HEK293 (cell line): ENCODE results near the gene SMARCD3.
A peak's percentile ranks its signal among the peaks of the same experiment; 100 is the strongest.

Experiments
- CTCF ChIA-PET: fragments of 350-600 bp; formaldehyde crosslinking; extraction: SDS; loops from one replicate; lab custom pipeline; 2021; ENCODE audit warnings: antibody characterized with exemption; lab: Yijun Ruan, JAX
- POLR2A ChIA-PET: fragments of 300-600 bp; formaldehyde crosslinking; extraction: SDS; loops from one replicate; lab custom pipeline; 2020; ENCODE audit warnings: antibody characterized with exemption, inconsistent platforms; lab: Yijun Ruan, JAX
- H3K27ac ChIP-seq: fragments of 200-500 bp; sonication (Bioruptor generic); 2 replicates; pipeline ENCODE4 v1.5.1; 2014; ENCODE audit warnings: low read depth, low read length, control low read depth, inconsistent platforms; ENCODE audit errors: extremely low read depth
- H3K36me3 ChIP-seq, 2 experiments: fragments of 200-500 bp in 1 of 2; sonication (Bioruptor generic) in 1 of 2; 1 replicate in 1 of 2; 2 replicates in 1 of 2; pipeline ENCODE4 v1.5.1; 2014 to 2017; ENCODE audit warnings: inconsistent platforms in 2 of 2, low read length in 2 of 2; ENCODE audit not compliant: control insufficient read depth in 2 of 2, insufficient read depth in 1 of 2
- H3K4me1 ChIP-seq: fragments of 200-500 bp; sonication (Bioruptor generic); 2 replicates; pipeline ENCODE4 v1.5.1; 2014; ENCODE audit warnings: mild to moderate bottlenecking, low read length, inconsistent platforms; ENCODE audit not compliant: control insufficient read depth, insufficient read depth
- H3K4me3 ChIP-seq: 2 replicates; pipeline ENCODE4 v1.5.1; 2011; ENCODE audit warnings: low read depth, mild to moderate bottlenecking, control low read depth, low read length, moderate library complexity
- H3K9me3 ChIP-seq: fragments of 200-500 bp; sonication (Bioruptor generic); 2 replicates; pipeline ENCODE4 v1.5.1; 2014; ENCODE audit warnings: low read depth, low read length, inconsistent platforms; ENCODE audit not compliant: control insufficient read depth, insufficient read depth
- ATF2 ChIP-seq: fragments of 450-650 bp; formaldehyde crosslinking; IDR thresholded peaks from 2 replicates; pipeline ENCODE4 v1.5.1; 2016; ENCODE audit warnings: missing biosample characterization, missing genetic modification characterization, low read depth
- BCL11B ChIP-seq: fragments of 450-650 bp; formaldehyde crosslinking; IDR thresholded peaks from 2 replicates; pipeline ENCODE4 v1.5.1; 2016; ENCODE audit warnings: low read depth, missing biosample characterization, missing genetic modification characterization
- CTCF ChIP-seq: fragments of 450-650 bp; formaldehyde crosslinking; IDR thresholded peaks from 2 replicates; pipeline ENCODE4 v1.5.1; 2016; ENCODE audit warnings: missing biosample characterization, missing genetic modification characterization
- EGR2 ChIP-seq: fragments of 450-650 bp; formaldehyde crosslinking; IDR thresholded peaks from 2 replicates; pipeline ENCODE4 v1.5.1; 2016; ENCODE audit warnings: low read depth, missing biosample characterization, missing genetic modification characterization
- ELK4 ChIP-seq: IDR thresholded peaks from 2 replicates; pipeline ENCODE4 v1.6.1; 2011; ENCODE audit warnings: mild to moderate bottlenecking, low read depth, low read length, borderline replicate concordance
- SCRT2 ChIP-seq: fragments of 450-650 bp; formaldehyde crosslinking; IDR thresholded peaks from 2 replicates; pipeline ENCODE4 v1.5.1; 2016; ENCODE audit warnings: missing biosample characterization, missing genetic modification characterization
- ZFHX2 ChIP-seq: fragments of 450-650 bp; formaldehyde crosslinking; conservative IDR thresholded peaks from 2 replicates; pipeline ENCODE4 v1.5.1; 2016; ENCODE audit warnings: missing biosample characterization, missing genetic modification characterization
- ZNF169 ChIP-seq: fragments of 450-650 bp; formaldehyde crosslinking; IDR thresholded peaks from 2 replicates; pipeline ENCODE4 v1.5.1; 2016; ENCODE audit warnings: missing biosample characterization, missing genetic modification characterization
- ZNF366 ChIP-seq: fragments of 450-650 bp; formaldehyde crosslinking; conservative IDR thresholded peaks from 2 replicates; pipeline ENCODE4 v1.5.1; 2016; ENCODE audit warnings: missing biosample characterization, missing genetic modification characterization
- ZNF561 ChIP-seq: fragments of 450-650 bp; IDR thresholded peaks from 2 replicates; pipeline ENCODE4 v1.5.1; 2018; ENCODE audit warnings: missing biosample characterization, missing genetic modification characterization, borderline replicate concordance
- TF ChIP-seq, protein P1 (sequence below): fragments of 450-650 bp; formaldehyde crosslinking; IDR thresholded peaks from 2 replicates; pipeline ENCODE4 v1.5.1; 2016; ENCODE audit warnings: missing biosample characterization, missing genetic modification characterization
- TF ChIP-seq, protein P2 (sequence below): fragments of 450-650 bp; IDR thresholded peaks from 2 replicates; pipeline ENCODE4 v1.5.1; 2018; ENCODE audit warnings: missing biosample characterization, mild to moderate bottlenecking, missing genetic modification characterization

The SMARCD3 gene

DNA sequence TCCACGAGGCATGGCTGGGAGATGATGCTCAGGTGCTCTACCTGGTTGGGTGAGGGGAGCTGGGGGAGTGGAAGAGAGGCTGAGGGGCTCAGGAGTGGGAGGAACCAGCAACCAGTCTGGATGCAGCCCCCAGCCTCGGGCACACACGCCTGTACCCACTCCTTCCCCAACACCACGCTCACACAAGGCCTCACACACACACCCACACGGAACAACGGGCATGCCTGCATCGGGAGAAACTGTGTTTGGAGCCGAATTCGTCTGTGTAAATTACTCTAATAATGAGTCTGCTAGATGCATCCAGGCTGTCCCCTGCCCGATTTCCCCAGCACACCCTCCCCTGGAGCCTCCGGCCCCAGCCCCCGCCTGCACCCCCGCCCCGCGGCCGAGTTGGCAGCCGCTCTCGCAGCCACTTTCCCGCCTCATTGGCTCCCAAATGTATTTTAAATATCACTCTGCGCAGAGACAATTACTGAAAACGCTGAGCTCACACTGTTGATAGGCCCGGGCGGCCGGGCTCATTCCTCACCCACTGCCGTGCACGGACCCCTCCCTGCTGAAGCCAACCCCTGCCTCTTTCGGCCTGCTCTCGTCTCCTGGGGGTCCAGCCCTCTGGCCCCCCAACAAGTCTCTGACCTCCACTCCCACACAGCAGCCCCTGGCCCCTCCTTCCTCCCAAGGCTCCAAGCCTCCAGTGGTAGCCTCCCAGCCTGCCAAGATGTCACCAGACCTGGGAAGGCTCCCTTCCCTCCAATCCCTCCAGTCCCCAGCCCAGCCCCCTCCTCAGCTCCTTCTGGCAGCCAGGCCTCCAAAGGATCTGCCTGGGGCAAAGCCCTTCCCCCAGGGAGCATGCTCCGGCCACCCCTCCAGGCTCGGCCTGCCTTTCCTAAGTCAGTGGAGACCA, 49.3 kb downstream of the SMARCD3 start (continued):
- peak; percentile 17; the same call in 1 of the 2 replicates for TF ChIP-seq ZFHX2 (tag by site-specific recombination)

DNA sequence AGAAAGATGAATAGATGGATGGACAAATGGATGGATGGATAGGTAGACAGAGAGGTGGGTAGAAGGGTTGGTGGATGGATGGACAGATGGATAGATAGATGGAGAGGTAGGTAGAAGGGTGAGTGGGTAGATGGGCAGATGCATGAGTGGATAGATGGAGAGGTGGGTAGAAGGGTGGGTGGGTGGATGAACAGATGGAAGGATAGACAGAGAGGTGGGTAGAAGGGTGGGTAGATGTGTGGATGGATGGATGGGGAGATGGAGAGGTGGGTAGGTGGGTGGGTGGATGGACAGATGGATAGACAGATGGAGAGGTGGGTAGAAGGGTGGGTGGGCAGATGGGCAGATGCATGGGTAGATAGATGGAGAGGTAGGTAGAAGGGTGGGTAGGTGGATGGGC, 50.6 kb downstream of the SMARCD3 start:
- POLR2A ChIA-PET: no interaction called here
- TF ChIP-seq ZFHX2 (tag by site-specific recombination) (peak; percentile 97), ZNF366 (tag by site-specific recombination) (peak; percentile 81), ATF2 (tag by site-specific recombination) (no peak), EGR2 (tag by site-specific recombination) (peak; percentile 100), ZNF561 (no peak)
- TF ChIP-seq, protein P1, sequence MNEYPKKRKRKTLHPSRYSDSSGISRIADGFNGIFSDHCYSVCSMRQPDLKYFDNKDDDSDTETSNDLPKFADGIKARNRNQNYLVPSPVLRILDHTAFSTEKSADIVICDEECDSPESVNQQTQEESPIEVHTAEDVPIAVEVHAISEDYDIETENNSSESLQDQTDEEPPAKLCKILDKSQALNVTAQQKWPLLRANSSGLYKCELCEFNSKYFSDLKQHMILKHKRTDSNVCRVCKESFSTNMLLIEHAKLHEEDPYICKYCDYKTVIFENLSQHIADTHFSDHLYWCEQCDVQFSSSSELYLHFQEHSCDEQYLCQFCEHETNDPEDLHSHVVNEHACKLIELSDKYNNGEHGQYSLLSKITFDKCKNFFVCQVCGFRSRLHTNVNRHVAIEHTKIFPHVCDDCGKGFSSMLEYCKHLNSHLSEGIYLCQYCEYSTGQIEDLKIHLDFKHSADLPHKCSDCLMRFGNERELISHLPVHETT (tag by site-specific recombination): no peak
- TF ChIP-seq, all 188 proteins: peak for 3
- CTCF ChIA-PET: no interaction called here
- Histone ChIP-seq H3K27ac (no peak overlapping the region), H3K4me1 (no peaks in the 10 kb centered on the region), H3K9me3 (no peaks in the 10 kb centered on the region), H3K4me3 (no peak overlapping the region), H3K36me3 (no peaks in the 10 kb centered on the region)

DNA sequence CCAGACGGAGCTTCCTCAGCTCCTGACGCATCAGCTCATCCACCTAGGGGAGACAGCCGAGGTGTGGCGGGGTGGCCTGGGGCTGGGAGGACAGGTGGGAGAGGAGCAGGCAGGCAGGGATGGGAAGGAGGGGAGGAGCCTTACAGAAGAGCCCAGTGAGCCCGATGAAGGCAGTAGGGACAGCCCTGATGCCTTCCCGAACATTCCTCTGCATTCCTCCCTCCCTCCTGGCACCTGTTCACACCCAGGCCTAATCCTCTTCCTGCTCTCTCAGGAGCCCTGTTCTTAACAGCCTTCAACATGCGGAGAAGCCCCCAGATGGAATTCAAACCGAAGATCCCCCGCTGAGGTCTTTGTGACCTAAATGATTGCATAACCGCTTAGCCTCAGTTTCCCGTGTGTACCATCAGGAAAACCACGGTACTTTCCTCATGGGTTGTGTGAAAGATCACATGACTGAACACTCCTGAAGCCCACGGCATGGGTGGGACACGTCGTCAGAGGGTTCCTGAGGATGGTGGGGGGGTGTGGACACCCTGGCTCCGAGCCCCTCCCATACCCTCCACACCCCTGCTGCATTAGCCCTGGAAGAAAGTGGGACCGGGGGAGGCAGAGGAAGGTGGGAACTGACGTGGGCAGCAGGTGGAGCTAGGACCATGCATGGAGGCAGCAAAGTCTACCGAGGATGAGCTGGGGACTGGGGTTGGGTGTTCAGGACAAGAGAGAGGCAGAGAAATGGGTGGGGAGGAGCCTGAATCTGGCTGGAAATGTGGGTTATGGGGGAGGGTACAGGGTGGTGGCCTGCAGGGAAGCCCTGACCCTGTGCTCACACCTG, 52.7 kb downstream of the SMARCD3 start:
- no peaks in the 10 kb centered on the region for H3K9me3 ChIP-seq
- ChIA-PET POLR2A (no interaction called here), CTCF (interaction anchor here (1.2 kb wide), 1 partner anchor 85 kb away, joined by 4 read pairs; no protein-coding TSS in a partner anchor)
- H3K36me3 ChIP-seq: no peaks in the 10 kb centered on the region
- no peaks in the 10 kb centered on the region for H3K4me1 ChIP-seq
- no peak overlapping the region for H3K4me3 ChIP-seq
- TF ChIP-seq CTCF (peak; percentile 51), BCL11B (no peak), SCRT2 (tag by site-specific recombination) (0 out of 2 replicates have a peak, but pooled peaks have one; percentile 22), ELK4 (no peak), EGR2 (tag by site-specific recombination) (peak; percentile 62), ZFHX2 (tag by site-specific recombination) (peak; percentile 52), ZNF169 (tag by site-specific recombination) (no peak)
- TF ChIP-seq, protein P2, sequence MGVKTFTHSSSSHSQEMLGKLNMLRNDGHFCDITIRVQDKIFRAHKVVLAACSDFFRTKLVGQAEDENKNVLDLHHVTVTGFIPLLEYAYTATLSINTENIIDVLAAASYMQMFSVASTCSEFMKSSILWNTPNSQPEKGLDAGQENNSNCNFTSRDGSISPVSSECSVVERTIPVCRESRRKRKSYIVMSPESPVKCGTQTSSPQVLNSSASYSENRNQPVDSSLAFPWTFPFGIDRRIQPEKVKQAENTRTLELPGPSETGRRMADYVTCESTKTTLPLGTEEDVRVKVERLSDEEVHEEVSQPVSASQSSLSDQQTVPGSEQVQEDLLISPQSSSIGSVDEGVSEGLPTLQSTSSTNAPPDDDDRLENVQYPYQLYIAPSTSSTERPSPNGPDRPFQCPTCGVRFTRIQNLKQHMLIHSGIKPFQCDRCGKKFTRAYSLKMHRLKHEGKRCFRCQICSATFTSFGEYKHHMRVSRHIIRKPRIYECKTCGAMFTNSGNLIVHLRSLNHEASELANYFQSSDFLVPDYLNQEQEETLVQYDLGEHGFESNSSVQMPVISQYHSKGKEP (tag by site-specific recombination): no peak
- no peak overlapping the region for H3K27ac ChIP-seq
